GM12891 (cell line): Measurements from ENCODE around the gene MAPK8IP2.

ENCODE experiments used
- POLR2A ChIP-seq: IDR thresholded peaks from 2 replicates; pipeline ENCODE4 v1.6.1; 2011; ENCODE audit warnings: low read depth, low read length, control low read depth
- POLR2AphosphoS5 ChIP-seq: IDR thresholded peaks from 2 replicates; pipeline ENCODE4 v1.6.1; 2011; ENCODE audit warnings: low read depth, low read length, control low read depth
- TAF1 ChIP-seq: IDR thresholded peaks from 2 replicates; pipeline ENCODE4 v1.6.1; 2011; ENCODE audit warnings: low read depth, low read length, control low read depth

DNA sequence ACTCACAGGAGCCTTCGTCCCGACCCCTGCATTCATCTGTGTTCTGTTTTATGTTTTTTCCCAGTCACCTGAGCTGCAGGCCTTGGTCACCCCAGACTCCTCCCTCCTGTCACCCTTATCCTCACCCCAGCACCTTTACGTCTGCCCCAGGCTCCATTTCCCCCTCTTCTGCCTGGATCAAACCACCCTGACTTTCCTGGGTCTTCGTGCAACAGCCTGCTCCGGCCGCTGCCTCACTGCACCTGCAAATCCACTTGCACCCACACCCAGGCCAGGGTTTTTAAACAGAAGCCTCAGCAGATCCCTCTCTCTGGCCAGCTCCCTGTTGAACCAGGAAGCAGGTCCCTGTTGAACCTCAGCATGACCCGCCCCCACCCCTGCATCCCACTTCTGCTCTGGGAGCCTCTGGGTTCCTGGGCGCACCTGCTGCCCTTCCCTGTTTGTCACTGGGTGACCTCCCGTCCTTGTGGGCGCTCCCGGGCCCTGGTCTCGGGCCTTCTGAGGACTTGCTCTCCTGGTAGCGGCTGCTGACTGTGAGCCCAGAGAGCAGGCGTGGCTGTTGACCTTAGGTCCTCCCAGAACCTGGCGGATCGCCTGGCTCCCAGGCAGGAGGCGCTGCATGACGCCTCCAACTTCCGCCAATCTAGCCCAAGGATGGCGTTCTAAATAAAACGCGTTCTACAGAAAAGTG lies 12.8 kb downstream of the MAPK8IP2 start:
- TF ChIP-seq POLR2A (no peak), POLR2AphosphoS5 (no peak), TAF1 (no peak)
